Neuron (in vitro differentiated cells): ENCODE measurements around the gene APCDD1.
"Not testable (repeated sequence)": the region's sequence is repeated elsewhere in the genome, so short reads cannot be mapped to it uniquely, and the experiment has no call there.

Experiments
- H2AFZ ChIP-seq: one replicate; pipeline ENCODE4 v1.6.1; 2013; ENCODE audit warnings: low read depth, mild to moderate bottlenecking, inconsistent platforms, low read length, moderate library complexity
- H3K27me3 ChIP-seq: one replicate; pipeline ENCODE4 v1.6.1; 2013; ENCODE audit warnings: low read length; ENCODE audit not compliant: insufficient read depth
- H3K36me3 ChIP-seq: one replicate; pipeline ENCODE4 v1.6.1; 2013; ENCODE audit warnings: low read length; ENCODE audit not compliant: insufficient read depth
- H3K4me1 ChIP-seq: one replicate; pipeline ENCODE4 v1.6.1; 2013; ENCODE audit warnings: low read length; ENCODE audit not compliant: insufficient read depth
- H3K4me3 ChIP-seq: 2 replicates; pipeline ENCODE4 v1.5.1; 2013; ENCODE audit warnings: mild to moderate bottlenecking, low read length, moderate library complexity
- H3K9me3 ChIP-seq: one replicate; pipeline ENCODE4 v1.6.1; 2013; ENCODE audit warnings: low read length

Gene APCDD1

DNA sequence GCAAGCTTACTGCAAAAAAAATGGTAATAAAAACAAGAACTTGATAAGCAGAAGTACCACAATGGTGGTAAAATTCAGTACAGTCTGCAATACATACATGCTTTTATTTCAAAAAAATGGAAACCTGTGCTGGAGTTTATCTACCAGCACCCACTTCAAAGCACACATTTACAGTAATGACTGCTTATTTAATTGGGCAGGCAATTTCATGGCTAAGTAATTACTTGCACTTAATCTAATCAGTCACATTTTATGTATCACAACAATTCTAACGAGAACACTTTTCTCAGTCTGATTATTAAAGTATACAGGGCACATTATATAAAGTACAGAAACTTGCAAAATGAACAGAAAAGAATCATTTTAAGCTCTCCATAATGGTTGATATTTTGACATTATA is 5.2 kb downstream of the APCDD1 start:
- Histone ChIP-seq H3K36me3 (no peaks in the 10 kb centered on the region), H3K4me1 (peaks cover 3% of the 10 kb centered on the region), H3K4me3 (no peak overlapping the region), H2AFZ (no peak overlapping the region), H3K27me3 (no peaks in the 10 kb centered on the region), H3K9me3 (no peaks in the 10 kb centered on the region)

DNA sequence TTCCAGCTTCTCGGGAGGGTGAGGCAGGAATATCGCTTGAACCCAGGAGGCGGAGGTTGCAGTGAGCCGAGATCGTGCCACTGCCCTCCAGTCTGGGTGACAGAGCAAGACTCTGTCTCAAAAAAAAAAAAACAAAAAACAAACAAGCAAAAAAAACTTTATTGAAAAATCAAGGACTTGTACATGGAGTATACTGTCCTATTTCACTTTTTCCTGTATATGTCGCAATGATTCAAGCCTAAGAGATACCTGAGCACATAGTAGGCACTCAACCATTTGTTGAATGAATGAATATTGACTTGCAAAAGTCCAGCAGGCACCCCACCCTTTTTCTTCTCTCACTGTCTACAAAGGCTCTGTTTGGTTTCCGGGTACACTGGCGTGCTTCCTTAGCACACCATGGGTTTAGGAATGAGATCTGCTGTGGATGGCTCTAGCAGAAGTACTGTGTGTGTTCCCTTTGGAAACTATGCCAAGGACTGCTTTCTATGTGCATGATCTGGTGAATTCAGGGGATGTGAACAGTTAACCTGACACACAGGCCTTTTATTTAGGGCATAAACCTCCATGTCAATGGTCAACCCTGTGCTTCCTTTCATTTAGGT is 6.1 kb downstream of the APCDD1 start:
- Histone ChIP-seq H3K27me3 (no peaks in the 10 kb centered on the region), H3K9me3 (no peaks in the 10 kb centered on the region), H3K4me1 (peaks cover 3% of the 10 kb centered on the region), H3K36me3 (no peaks in the 10 kb centered on the region), H2AFZ (no peak overlapping the region), H3K4me3 (no peak overlapping the region)

DNA sequence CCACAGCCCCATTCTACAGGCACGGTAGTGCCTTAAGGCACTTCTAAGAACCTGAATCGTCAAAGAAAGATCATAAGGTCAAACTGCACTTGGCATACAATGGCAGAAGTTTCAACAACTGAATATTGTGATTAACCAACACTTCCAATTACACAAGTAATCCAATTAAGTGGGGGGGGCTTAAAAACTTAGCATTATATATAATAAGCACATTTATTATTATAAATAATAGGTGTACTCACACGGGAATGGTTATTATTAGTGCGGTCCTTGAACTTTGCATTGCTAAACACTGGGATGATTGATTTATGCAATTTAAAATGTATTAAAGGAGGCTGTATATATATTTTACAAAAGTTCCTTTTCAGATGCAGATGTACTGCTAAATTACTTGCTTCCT is 7.6 kb downstream of the APCDD1 start:
- Histone ChIP-seq H3K4me3 (no peak overlapping the region), H3K36me3 (no peaks in the 10 kb centered on the region), H3K4me1 (peaks cover 8% of the 10 kb centered on the region), H3K9me3 (no peaks in the 10 kb centered on the region), H2AFZ (no peak overlapping the region), H3K27me3 (no peaks in the 10 kb centered on the region)

GRCh38 chr18:10462597-10462996 is 8.2 kb downstream of the APCDD1 start:
- H3K4me1 ChIP-seq: peaks cover 8% of the 10 kb centered on the region
- H3K4me3 ChIP-seq: no peak overlapping the region
- no peaks in the 10 kb centered on the region for H3K9me3 ChIP-seq
- H3K27me3 ChIP-seq: no peaks in the 10 kb centered on the region
- no peaks in the 10 kb centered on the region for H3K36me3 ChIP-seq
- H2AFZ ChIP-seq: no peak overlapping the region

GRCh38 chr18:10463096-10463495 is 8.7 kb downstream of the APCDD1 start:
- Histone ChIP-seq H2AFZ (no peak overlapping the region), H3K4me3 (no peak overlapping the region), H3K9me3 (no peaks in the 10 kb centered on the region), H3K36me3 (no peaks in the 10 kb centered on the region), H3K27me3 (no peaks in the 10 kb centered on the region), H3K4me1 (peaks cover 8% of the 10 kb centered on the region)

DNA sequence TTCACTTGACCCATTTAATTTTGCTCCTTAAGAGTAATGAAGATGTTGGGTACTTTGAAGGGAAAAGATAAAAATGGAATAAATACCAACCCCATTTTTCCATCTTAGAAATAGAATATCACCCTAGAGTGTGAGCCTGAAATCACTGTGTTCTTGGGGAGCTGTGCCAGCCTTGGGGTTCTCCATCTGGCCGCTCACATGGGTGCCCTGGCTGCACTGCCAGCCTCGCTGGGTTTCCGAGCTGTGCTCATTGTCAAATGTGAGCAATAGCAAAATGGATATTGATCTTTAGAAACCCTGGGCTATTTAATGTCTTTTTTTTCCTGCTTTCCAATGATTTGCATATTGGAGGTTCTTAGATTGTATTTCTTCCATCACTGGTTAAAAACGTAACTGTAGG is 9.3 kb downstream of the APCDD1 start:
- no peaks in the 10 kb centered on the region for H3K9me3 ChIP-seq
- no peaks in the 10 kb centered on the region for H3K27me3 ChIP-seq
- H2AFZ ChIP-seq: no peak overlapping the region
- H3K36me3 ChIP-seq: no peaks in the 10 kb centered on the region
- H3K4me3 ChIP-seq: no peak overlapping the region
- H3K4me1 ChIP-seq: peaks cover 4% of the 10 kb centered on the region

GRCh38 chr18:10464161-10464648 is 9.8 kb downstream of the APCDD1 start:
- not testable (repeated sequence) for H3K4me1 ChIP-seq, H3K36me3 ChIP-seq, H3K4me3 ChIP-seq, H3K9me3 ChIP-seq, H3K27me3 ChIP-seq, H2AFZ ChIP-seq

GRCh38 chr18:10465174-10465939 is 10.9 kb downstream of the APCDD1 start:
- no peak overlapping the region for H3K4me3 ChIP-seq
- H3K4me1 ChIP-seq: peaks cover 4% of the 10 kb centered on the region
- H2AFZ ChIP-seq: no peak overlapping the region
- H3K27me3 ChIP-seq: no peaks in the 10 kb centered on the region
- H3K9me3 ChIP-seq: no peaks in the 10 kb centered on the region
- no peaks in the 10 kb centered on the region for H3K36me3 ChIP-seq

GRCh38 chr18:10470429-10470828 is 16.0 kb downstream of the APCDD1 start:
- Histone ChIP-seq H3K36me3 (no peaks in the 10 kb centered on the region), H3K4me1 (peaks cover 4% of the 10 kb centered on the region), H3K9me3 (no peaks in the 10 kb centered on the region), H3K4me3 (no peak overlapping the region), H3K27me3 (no peaks in the 10 kb centered on the region), H2AFZ (no peak overlapping the region)

GRCh38 chr18:10471574-10471973 is 17.1 kb downstream of the APCDD1 start:
- no peaks in the 10 kb centered on the region for H3K9me3 ChIP-seq
- H3K36me3 ChIP-seq: no peaks in the 10 kb centered on the region
- H2AFZ ChIP-seq: no peak overlapping the region
- no peaks in the 10 kb centered on the region for H3K27me3 ChIP-seq
- no peaks in the 10 kb centered on the region for H3K4me1 ChIP-seq
- no peak overlapping the region for H3K4me3 ChIP-seq

GRCh38 chr18:10473132-10473531 is 18.7 kb downstream of the APCDD1 start:
- Histone ChIP-seq H3K9me3 (peaks cover under 1% of the 10 kb centered on the region), H3K36me3 (no peaks in the 10 kb centered on the region), H2AFZ (no peak overlapping the region)

GRCh38 chr18:10474309-10474708 is 19.9 kb downstream of the APCDD1 start:
- H2AFZ ChIP-seq: no peak overlapping the region
- H3K4me1 ChIP-seq: no peaks in the 10 kb centered on the region
- no peaks in the 10 kb centered on the region for H3K36me3 ChIP-seq
- H3K4me3 ChIP-seq: no peak overlapping the region
- no peaks in the 10 kb centered on the region for H3K27me3 ChIP-seq
- H3K9me3 ChIP-seq: peaks cover 3% of the 10 kb centered on the region

More at GRCh38 chr18:10473132-10473531, 18.7 kb downstream of the APCDD1 start:
- Histone ChIP-seq H3K27me3 (no peaks in the 10 kb centered on the region), H3K4me1 (no peaks in the 10 kb centered on the region), H3K4me3 (no peak overlapping the region)

DNA sequence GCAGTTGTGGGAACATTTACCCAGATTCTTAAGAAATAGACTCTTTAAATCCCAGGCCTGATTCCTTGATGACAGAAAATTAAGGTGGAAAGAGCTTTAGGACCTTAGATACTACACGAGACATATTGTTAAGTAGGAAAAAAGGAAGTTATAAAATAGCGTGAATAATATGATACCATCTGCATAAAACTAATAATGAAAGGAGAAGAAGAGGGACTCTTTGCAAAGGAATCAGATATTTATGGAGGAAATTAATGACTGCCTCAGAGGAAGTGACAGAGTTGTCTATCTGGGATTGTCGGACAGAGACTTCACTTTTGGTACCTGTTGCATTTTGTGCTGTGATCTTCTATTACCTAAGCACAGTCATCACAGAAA is 20.8 kb downstream of the APCDD1 start:
- Histone ChIP-seq H3K36me3 (no peaks in the 10 kb centered on the region), H3K27me3 (no peaks in the 10 kb centered on the region), H3K9me3 (peaks cover 3% of the 10 kb centered on the region), H2AFZ (no peak overlapping the region), H3K4me1 (no peaks in the 10 kb centered on the region), H3K4me3 (no peak overlapping the region)
